ENCODE results near the gene KIF21A.

DNA sequence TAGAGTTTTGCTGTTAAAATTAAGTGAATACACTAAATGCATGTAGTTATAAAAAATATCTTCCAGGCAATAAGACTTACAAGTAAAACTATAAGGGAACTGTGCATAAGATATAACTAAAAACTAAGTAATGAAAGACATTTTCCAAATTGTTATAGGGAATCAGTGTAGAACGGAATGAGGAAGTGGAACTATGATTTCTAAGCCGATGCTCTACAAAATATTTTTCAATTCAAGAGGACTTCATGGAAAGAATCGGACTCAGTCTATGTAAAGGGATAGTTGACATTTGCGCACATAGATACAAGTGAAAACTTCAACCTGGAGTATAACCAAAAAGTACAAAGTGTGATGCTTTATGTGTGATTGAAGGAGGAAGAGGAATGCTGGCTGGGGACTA, 40.1 kb upstream of the KIF21A start:
- TF ChIP-seq, protein P1, sequence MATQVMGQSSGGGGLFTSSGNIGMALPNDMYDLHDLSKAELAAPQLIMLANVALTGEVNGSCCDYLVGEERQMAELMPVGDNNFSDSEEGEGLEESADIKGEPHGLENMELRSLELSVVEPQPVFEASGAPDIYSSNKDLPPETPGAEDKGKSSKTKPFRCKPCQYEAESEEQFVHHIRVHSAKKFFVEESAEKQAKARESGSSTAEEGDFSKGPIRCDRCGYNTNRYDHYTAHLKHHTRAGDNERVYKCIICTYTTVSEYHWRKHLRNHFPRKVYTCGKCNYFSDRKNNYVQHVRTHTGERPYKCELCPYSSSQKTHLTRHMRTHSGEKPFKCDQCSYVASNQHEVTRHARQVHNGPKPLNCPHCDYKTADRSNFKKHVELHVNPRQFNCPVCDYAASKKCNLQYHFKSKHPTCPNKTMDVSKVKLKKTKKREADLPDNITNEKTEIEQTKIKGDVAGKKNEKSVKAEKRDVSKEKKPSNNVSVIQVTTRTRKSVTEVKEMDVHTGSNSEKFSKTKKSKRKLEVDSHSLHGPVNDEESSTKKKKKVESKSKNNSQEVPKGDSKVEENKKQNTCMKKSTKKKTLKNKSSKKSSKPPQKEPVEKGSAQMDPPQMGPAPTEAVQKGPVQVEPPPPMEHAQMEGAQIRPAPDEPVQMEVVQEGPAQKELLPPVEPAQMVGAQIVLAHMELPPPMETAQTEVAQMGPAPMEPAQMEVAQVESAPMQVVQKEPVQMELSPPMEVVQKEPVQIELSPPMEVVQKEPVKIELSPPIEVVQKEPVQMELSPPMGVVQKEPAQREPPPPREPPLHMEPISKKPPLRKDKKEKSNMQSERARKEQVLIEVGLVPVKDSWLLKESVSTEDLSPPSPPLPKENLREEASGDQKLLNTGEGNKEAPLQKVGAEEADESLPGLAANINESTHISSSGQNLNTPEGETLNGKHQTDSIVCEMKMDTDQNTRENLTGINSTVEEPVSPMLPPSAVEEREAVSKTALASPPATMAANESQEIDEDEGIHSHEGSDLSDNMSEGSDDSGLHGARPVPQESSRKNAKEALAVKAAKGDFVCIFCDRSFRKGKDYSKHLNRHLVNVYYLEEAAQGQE (IDR thresholded peaks at IDR 0.05; ENCODE audit: insufficient read depth in 1 of 2, low read depth in 2 of 2, low read length in 2 of 2): no peak
- TF ChIP-seq POLR2AphosphoS5 (IDR thresholded peaks at IDR 0.05; ENCODE audit: low read depth, low read length) (no peak), TAF1 (IDR thresholded peaks at IDR 0.05; ENCODE audit: borderline replicate concordance, insufficient read depth, low read length) (no peak), SIN3A (IDR thresholded peaks at IDR 0.05; ENCODE audit: borderline replicate concordance, insufficient read depth, low read length) (no peak)
